A549 (cell line): Measurements from ENCODE around the gene BFSP1.

Source experiments
- CHD4 ChIP-seq: fragments of 200-600 bp; sonication (generic); IDR thresholded peaks from 2 replicates; pipeline ENCODE4 v1.6.1; 2016; ENCODE audit warnings: antibody characterized with exemption, mild to moderate bottlenecking, borderline replicate concordance
- HOXA7 ChIP-seq: fragments of 250-450 bp; sonication (Bioruptor Pico); IDR thresholded peaks from 2 replicates; pipeline ENCODE4 v1.5.0; 2020; ENCODE audit warnings: mild to moderate bottlenecking, moderate library complexity
- TF ChIP-seq, protein P1 (sequence below): fragments of >200 bp; sonication (Bioruptor Twin); formaldehyde crosslinking; IDR thresholded peaks from 3 replicates; pipeline ENCODE4 v1.5.1; 2016
- TF ChIP-seq, protein P2 (sequence below): IDR thresholded peaks from 2 replicates; pipeline ENCODE4 v1.6.1; 2012

DNA sequence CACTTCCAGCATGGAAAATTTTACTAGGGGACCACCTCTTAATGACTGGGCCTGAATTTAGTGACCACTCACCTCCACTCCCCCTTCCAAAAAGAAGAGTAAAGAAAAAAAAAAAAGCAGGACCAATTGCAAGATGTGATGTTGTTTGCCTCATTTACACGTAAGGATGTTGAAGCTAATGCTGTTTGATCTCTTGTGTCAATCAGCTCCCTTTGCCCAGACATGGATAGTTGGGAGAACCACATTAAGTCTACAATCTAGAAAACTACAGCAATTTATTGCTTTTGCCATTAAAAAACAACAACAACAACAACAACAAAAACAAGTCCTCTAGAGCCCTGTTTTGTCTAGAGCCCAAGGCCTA is 27.7 kb upstream of the BFSP1 start:
- TF ChIP-seq CHD4 (no peak), HOXA7 (CRISPR knock-in tag) (peak; percentile 50; the same call in 1 of the 2 replicates)
- TF ChIP-seq, protein P1, sequence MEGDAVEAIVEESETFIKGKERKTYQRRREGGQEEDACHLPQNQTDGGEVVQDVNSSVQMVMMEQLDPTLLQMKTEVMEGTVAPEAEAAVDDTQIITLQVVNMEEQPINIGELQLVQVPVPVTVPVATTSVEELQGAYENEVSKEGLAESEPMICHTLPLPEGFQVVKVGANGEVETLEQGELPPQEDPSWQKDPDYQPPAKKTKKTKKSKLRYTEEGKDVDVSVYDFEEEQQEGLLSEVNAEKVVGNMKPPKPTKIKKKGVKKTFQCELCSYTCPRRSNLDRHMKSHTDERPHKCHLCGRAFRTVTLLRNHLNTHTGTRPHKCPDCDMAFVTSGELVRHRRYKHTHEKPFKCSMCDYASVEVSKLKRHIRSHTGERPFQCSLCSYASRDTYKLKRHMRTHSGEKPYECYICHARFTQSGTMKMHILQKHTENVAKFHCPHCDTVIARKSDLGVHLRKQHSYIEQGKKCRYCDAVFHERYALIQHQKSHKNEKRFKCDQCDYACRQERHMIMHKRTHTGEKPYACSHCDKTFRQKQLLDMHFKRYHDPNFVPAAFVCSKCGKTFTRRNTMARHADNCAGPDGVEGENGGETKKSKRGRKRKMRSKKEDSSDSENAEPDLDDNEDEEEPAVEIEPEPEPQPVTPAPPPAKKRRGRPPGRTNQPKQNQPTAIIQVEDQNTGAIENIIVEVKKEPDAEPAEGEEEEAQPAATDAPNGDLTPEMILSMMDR, result no peak
- TF ChIP-seq, protein P2, sequence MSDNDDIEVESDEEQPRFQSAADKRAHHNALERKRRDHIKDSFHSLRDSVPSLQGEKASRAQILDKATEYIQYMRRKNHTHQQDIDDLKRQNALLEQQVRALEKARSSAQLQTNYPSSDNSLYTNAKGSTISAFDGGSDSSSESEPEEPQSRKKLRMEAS, result no peak
